ENCODE results near the gene PLA2G4B.
A peak's percentile ranks its signal among the peaks of the same experiment; 100 is the strongest.

Gene PLA2G4B

GRCh38 chr15:41887161-41887560 is 48.5 kb downstream of the PLA2G4B start:
- no peak for DNase-seq

DNA sequence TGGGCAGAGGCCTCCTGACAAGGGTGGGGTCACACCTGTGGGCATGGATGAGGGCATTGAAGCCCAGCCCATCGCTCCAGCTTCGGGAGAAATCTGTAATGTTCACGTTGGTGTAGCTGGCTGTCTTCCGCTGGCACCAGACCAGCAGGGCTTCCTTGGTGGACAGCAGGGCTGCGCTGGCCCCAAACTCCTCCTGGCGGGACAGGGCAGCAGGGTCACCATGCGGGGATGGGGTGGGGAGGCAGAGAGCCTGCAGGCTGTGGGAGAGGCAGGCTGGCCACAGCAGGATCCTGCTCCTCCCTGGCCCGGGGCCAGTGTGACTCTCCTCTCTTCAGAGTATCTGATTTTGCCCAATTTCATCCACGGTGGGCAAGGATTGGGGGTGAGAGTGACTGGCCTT is 49.2 kb downstream of the PLA2G4B start:
- no peak for DNase-seq

- DNase-seq: no peak
These were observed 50.1 kb downstream of the PLA2G4B start for GRCh38 chr15:41888662-41889253.

GRCh38 chr15:41890050-41890690 is 51.5 kb downstream of the PLA2G4B start:
- no peak for DNase-seq

DNA sequence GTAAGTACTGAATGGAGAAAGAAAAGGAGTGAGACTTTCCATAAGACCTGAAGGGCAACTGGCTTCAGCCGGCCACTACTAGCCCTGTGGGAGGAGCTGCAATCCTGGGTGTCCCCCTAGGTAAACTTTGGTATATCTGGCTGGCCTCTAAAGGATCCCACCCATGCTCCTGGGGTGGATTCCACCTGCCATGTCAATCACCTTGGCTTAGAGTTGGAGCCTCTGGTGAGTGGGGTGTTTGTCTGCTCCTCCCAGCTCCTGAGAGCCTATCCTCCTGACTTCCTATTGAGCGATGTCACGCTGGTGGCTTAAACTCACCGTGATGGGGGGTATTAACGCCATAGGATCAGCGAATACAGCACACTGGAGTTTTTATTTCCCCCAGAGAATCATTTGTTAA is 52.6 kb downstream of the PLA2G4B start:
- DNase-seq: no peak

DNA sequence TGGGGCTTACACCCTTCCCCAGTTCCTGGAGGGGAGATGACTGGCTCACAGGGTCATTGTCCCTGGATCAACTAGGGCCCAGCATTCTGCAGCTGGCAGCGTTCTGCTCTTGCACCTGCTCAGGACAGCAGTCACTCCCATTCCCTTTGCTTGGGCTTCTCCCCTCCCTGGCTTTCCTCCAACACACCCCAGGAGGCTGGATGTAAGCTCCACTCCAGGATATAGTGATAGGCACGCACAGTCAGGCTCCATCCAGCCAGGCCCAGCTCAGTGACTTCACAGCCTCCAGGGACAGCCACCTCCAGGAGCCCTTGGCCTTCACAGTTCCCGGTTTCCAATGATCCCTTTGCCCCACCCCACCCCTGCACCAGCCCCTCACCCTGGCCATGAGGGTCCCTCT is 53.3 kb downstream of the PLA2G4B start:
- DNase-seq: no peak

GRCh38 chr15:41892621-41893421 is 54.2 kb downstream of the PLA2G4B start:
- DNase-seq: no peak

GRCh38 chr15:41893422-41894250 is 55.0 kb downstream of the PLA2G4B start, which contains the start of gene SPTBN5:
SPTBN5 (minus strand) TSS chr15:41894053; CDS start chr15:41893497, 556 bp downstream.
- DNase-seq: no peak

- DNase-seq: no peak
These were observed 55.7 kb downstream of the PLA2G4B start for GRCh38 chr15:41894251-41894790.

- peak; percentile 83 for DNase-seq
These were observed 56.3 kb downstream of the PLA2G4B start for GRCh38 chr15:41894791-41895463.

- DNase-seq: no peak
These were observed 56.8 kb downstream of the PLA2G4B start for GRCh38 chr15:41895491-41895890.

GRCh38 chr15:41895957-41896356 is 57.3 kb downstream of the PLA2G4B start:
- no peak for DNase-seq

DNA sequence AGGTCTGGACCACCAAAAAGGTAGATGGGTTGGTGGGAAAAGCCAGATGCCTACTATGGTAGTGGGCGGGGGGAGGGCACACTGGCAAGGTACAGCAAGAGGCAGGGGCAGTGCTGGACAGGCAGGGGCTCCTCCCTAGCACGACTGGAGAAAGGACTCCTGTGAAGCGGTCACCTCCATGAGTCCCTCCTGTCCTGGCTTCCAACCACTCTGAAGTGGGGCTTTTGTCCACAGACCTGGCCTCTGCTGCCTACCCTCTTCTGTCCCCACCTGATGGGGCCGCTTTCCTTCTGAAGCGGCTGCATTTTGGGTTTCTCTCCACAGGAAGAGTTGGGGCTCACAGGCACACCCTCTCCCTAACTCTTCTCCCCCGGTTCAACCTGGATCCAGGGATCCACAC is 57.9 kb downstream of the PLA2G4B start:
- no peak for DNase-seq

DNA sequence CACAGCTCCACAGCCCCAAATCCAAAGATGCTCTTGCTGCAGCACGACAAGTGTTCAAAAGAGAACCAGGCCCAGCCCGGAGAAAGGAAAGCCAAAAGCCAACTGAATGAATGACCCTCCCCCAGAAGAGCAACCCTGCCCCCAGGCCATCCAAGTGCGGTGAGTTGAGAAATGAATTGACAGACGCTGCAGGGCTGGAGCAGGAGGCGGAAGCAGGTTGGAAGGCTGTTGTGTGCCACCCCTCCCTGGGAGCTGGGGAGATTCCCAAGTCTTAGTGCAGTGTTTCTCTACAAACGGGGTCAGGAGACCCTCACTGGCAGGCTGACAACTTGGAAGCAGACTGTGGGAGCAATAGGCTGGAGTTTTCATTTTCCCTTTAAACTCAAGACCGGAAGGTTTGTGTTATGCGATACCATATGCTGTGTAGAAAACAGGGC is 58.7 kb downstream of the PLA2G4B start:
- DNase-seq: no peak

Measured in fibroblast of skin of back (primary cell).